ENCODE data around the gene DLX5. TPM values are rescaled to one million over a fixed set of nuclear protein-coding genes. Genes with fewer than 3 reads are reported as not detected.

The DLX5 gene
- total RNA-seq, 5 donors from 2014 or later (not counting 1 experiment from before 2014, with no cell fraction given), result not detected

GRCh38 chr7:97015279-97015678 is 9.4 kb downstream of the DLX5 start:
- Histone ChIP-seq H3K36me3 (ENCODE audit: control insufficient read depth in 2 of 2, extremely low read depth in 1 of 2, insufficient read depth in 1 of 2, low read length in 1 of 2) (no peaks in the 10 kb centered on the region), H3K4me3 (ENCODE audit: control insufficient read depth in 1 of 2, extremely low read depth in 1 of 2, low read length in 1 of 2) (no peak overlapping the region), H3K9me3 (peaks cover 3% of the 10 kb centered on the region), H3K27ac (ENCODE audit: low read length) (no peak overlapping the region), H3K4me1 (ENCODE audit: control insufficient read depth in 1 of 2, extremely low read depth in 1 of 2, insufficient read depth in 2 of 2, low read length in 2 of 2) (peaks cover 0 to 8% of the 10 kb centered on the region in 2 experiments), H3K27me3 (replicated peaks in 1 of 2; ENCODE audit: control insufficient read depth in 2 of 2, extremely low read depth in 1 of 2, insufficient read depth in 2 of 2, low read length in 1 of 2) (peaks cover 45 to 53% of the 10 kb centered on the region in 2 experiments)
- DNase-seq (no peak), ATAC-seq (replicated peaks in 1 of 4) (no peak)
- H3K4me3 Mint-ChIP-seq, result no peak overlapping the region
- H3K27me3 Mint-ChIP-seq, result peaks cover 86 to 92% of the 10 kb centered on the region in 2 donors
- no peaks in the 10 kb centered on the region for H3K36me3 Mint-ChIP-seq
- POLR2A ChIA-PET, result no interaction called here
- CTCF ChIA-PET, result interaction anchor here (0.5 to 1.3 kb wide), 4 partner anchors 9 to 12 kb away, joined by 3 to 6 read pairs (median 4); no protein-coding TSS in a partner anchor
- peaks cover 8 to 12% (median 9%) of the 10 kb centered on the region in 3 donors for H3K4me1 Mint-ChIP-seq
- WGBS (ENCODE audit: insufficient coverage), result no CpG with 5 or more reads among the region's 3 CpGs
- peak overlapping the region in 1 of 2 donors; percentile 33 for H3K27ac Mint-ChIP-seq
- peaks cover 3 to 8% (median 7%) of the 10 kb centered on the region in 3 donors for H3K9me3 Mint-ChIP-seq

- CTCF ChIA-PET, result interaction anchor here in 1 of 2 donors (0.7 kb wide), 1 partner anchor 18 kb away, joined by 4 read pairs; no protein-coding TSS in a partner anchor
- 0% methylated on average over 1 of the region's 5 CpGs for WGBS (ENCODE audit: insufficient coverage)
Observed at GRCh38 chr7:97014145-97014750, 10.4 kb downstream of the DLX5 start.

GRCh38 chr7:97013845-97014134 is 10.8 kb downstream of the DLX5 start:
- Mint-ChIP-seq H3K4me3 (no peak overlapping the region), H3K27ac (no peak overlapping the region), H3K4me1 (peaks cover 8 to 12% (median 8%) of the 10 kb centered on the region in 3 donors), H3K36me3 (no peaks in the 10 kb centered on the region), H3K27me3 (peaks cover 87 to 92% of the 10 kb centered on the region in 2 donors), H3K9me3 (peaks cover 3 to 8% (median 7%) of the 10 kb centered on the region in 3 donors)
- Histone ChIP-seq H3K4me3 (ENCODE audit: control insufficient read depth in 1 of 2, extremely low read depth in 1 of 2, low read length in 1 of 2) (no peak overlapping the region), H3K36me3 (ENCODE audit: control insufficient read depth in 2 of 2, extremely low read depth in 1 of 2, insufficient read depth in 1 of 2, low read length in 1 of 2) (no peaks in the 10 kb centered on the region), H3K9me3 (peaks cover 3% of the 10 kb centered on the region), H3K4me1 (ENCODE audit: control insufficient read depth in 1 of 2, extremely low read depth in 1 of 2, insufficient read depth in 2 of 2, low read length in 2 of 2) (peaks cover 0 to 8% of the 10 kb centered on the region in 2 experiments), H3K27ac (ENCODE audit: low read length) (no peak overlapping the region), H3K27me3 (replicated peaks in 1 of 2; ENCODE audit: control insufficient read depth in 2 of 2, extremely low read depth in 1 of 2, insufficient read depth in 2 of 2, low read length in 1 of 2) (peaks cover 43 to 54% of the 10 kb centered on the region in 2 experiments)
- ATAC-seq (replicated peaks in 1 of 4) (no peak), DNase-seq (no peak)
- WGBS (ENCODE audit: insufficient coverage), result no CpG with 5 or more reads among the region's 1 CpG
- ChIA-PET POLR2A (no interaction called here), CTCF (interaction anchor here in 1 of 2 donors (0.7 kb wide), 1 partner anchor 18 kb away, joined by 4 read pairs; no protein-coding TSS in a partner anchor)

More at GRCh38 chr7:97014145-97014750, 10.4 kb downstream of the DLX5 start:
- Mint-ChIP-seq H3K4me3 (no peak overlapping the region), H3K9me3 (peaks cover 3 to 8% (median 7%) of the 10 kb centered on the region in 3 donors), H3K27me3 (peaks cover 89 to 93% of the 10 kb centered on the region in 2 donors), H3K27ac (no peak overlapping the region), H3K36me3 (no peaks in the 10 kb centered on the region), H3K4me1 (peaks cover 8 to 12% (median 8%) of the 10 kb centered on the region in 3 donors)
- peaks cover 0 to 8% of the 10 kb centered on the region in 2 experiments for H3K4me1 ChIP-seq (ENCODE audit: control insufficient read depth in 1 of 2, extremely low read depth in 1 of 2, insufficient read depth in 2 of 2, low read length in 2 of 2)
- H3K27me3 ChIP-seq (replicated peaks in 1 of 2; ENCODE audit: control insufficient read depth in 2 of 2, extremely low read depth in 1 of 2, insufficient read depth in 2 of 2, low read length in 1 of 2), result peaks cover 47 to 57% of the 10 kb centered on the region in 2 experiments
- no peak overlapping the region for H3K27ac ChIP-seq (ENCODE audit: low read length)
- H3K36me3 ChIP-seq (ENCODE audit: control insufficient read depth in 2 of 2, extremely low read depth in 1 of 2, insufficient read depth in 1 of 2, low read length in 1 of 2), result no peaks in the 10 kb centered on the region
- no peak overlapping the region for H3K4me3 ChIP-seq (ENCODE audit: control insufficient read depth in 1 of 2, extremely low read depth in 1 of 2, low read length in 1 of 2)
- DNase-seq, result no peak
- peaks cover 3% of the 10 kb centered on the region for H3K9me3 ChIP-seq
- POLR2A ChIA-PET, result no interaction called here
- ATAC-seq (replicated peaks in 1 of 4), result no peak

GRCh38 chr7:97013134-97013844 is 11.3 kb downstream of the DLX5 start:
- Mint-ChIP-seq H3K4me1 (peaks cover 8 to 12% (median 8%) of the 10 kb centered on the region in 3 donors), H3K27ac (no peak overlapping the region), H3K27me3 (peaks cover 86 to 91% of the 10 kb centered on the region in 2 donors), H3K4me3 (no peak overlapping the region), H3K36me3 (no peaks in the 10 kb centered on the region), H3K9me3 (peaks cover 3 to 8% (median 7%) of the 10 kb centered on the region in 3 donors)
- H3K9me3 ChIP-seq, result peaks cover 3% of the 10 kb centered on the region
- no peaks in the 10 kb centered on the region for H3K36me3 ChIP-seq (ENCODE audit: control insufficient read depth in 2 of 2, extremely low read depth in 1 of 2, insufficient read depth in 1 of 2, low read length in 1 of 2)
- no peak overlapping the region for H3K4me3 ChIP-seq (ENCODE audit: control insufficient read depth in 1 of 2, extremely low read depth in 1 of 2, low read length in 1 of 2)
- DNase-seq, result no peak
- H3K27ac ChIP-seq (ENCODE audit: low read length), result no peak overlapping the region
- 16% methylated on average over 6 of the region's 20 CpGs for WGBS (ENCODE audit: insufficient coverage)
- ChIA-PET POLR2A (no interaction called here), CTCF (interaction anchor here (0.6 to 0.7 kb wide), 2 partner anchors 12 to 18 kb away, joined by 3 to 4 read pairs; no protein-coding TSS in a partner anchor)
- no peak for ATAC-seq (replicated peaks in 1 of 4)
- peaks cover 43 to 51% of the 10 kb centered on the region in 2 experiments for H3K27me3 ChIP-seq (replicated peaks in 1 of 2; ENCODE audit: control insufficient read depth in 2 of 2, extremely low read depth in 1 of 2, insufficient read depth in 2 of 2, low read length in 1 of 2)
- H3K4me1 ChIP-seq (ENCODE audit: control insufficient read depth in 1 of 2, extremely low read depth in 1 of 2, insufficient read depth in 2 of 2, low read length in 2 of 2), result peaks cover 0 to 8% of the 10 kb centered on the region in 2 experiments

GRCh38 chr7:97012365-97013133 is 12.1 kb downstream of the DLX5 start:
- Mint-ChIP-seq H3K4me1 (peaks cover 5 to 10% (median 5%) of the 10 kb centered on the region in 3 donors), H3K36me3 (no peaks in the 10 kb centered on the region), H3K9me3 (peaks cover 3 to 8% (median 7%) of the 10 kb centered on the region in 3 donors), H3K27ac (no peak overlapping the region), H3K27me3 (peaks cover 88 to 91% of the 10 kb centered on the region in 2 donors), H3K4me3 (no peak overlapping the region)
- DNase-seq (no peak), ATAC-seq (replicated peaks in 1 of 4) (no peak)
- Histone ChIP-seq H3K36me3 (ENCODE audit: control insufficient read depth in 2 of 2, extremely low read depth in 1 of 2, insufficient read depth in 1 of 2, low read length in 1 of 2) (no peaks in the 10 kb centered on the region), H3K27ac (ENCODE audit: low read length) (no peak overlapping the region), H3K4me1 (ENCODE audit: control insufficient read depth in 1 of 2, extremely low read depth in 1 of 2, insufficient read depth in 2 of 2, low read length in 2 of 2) (peaks cover 0 to 8% of the 10 kb centered on the region in 2 experiments), H3K9me3 (peaks cover 3% of the 10 kb centered on the region), H3K27me3 (replicated peaks in 1 of 2; ENCODE audit: control insufficient read depth in 2 of 2, extremely low read depth in 1 of 2, insufficient read depth in 2 of 2, low read length in 1 of 2) (peaks cover 40 to 49% of the 10 kb centered on the region in 2 experiments), H3K4me3 (ENCODE audit: control insufficient read depth in 1 of 2, extremely low read depth in 1 of 2, low read length in 1 of 2) (no peak overlapping the region)
- 20% methylated on average over 13 of the region's 21 CpGs for WGBS (ENCODE audit: insufficient coverage)
- ChIA-PET CTCF (interaction anchor here in 1 of 2 donors (0.6 kb wide), 1 partner anchor 11 kb away, joined by 3 read pairs; no protein-coding TSS in a partner anchor), POLR2A (no interaction called here)
